DND-41 (cell line): ENCODE results near the gene PCDHGA1.
"Not testable (repeated sequence)": the region's sequence is repeated elsewhere in the genome, so short reads cannot be mapped to it uniquely, and the experiment has no call there.

Source experiments
- ATAC-seq: fragments of 200-7000 bp; cut with Tn5 transposase; 3 replicates; pipeline ENCODE4 v1.9.1; 2021; ENCODE audit warnings: low read depth; ENCODE audit not compliant: insufficient read depth
- DNase-seq: peaks from one replicate; pipeline ENCODE4 v3.0.0-alpha.2; 2020
- H2AFZ ChIP-seq: 2 replicates; pipeline ENCODE4 v1.6.0; 2012; ENCODE audit warnings: low read depth, low read length
- H3K27ac ChIP-seq: 2 replicates; pipeline ENCODE4 v1.5.1; 2012; ENCODE audit warnings: low read length, inconsistent platforms
- H3K27me3 ChIP-seq: fragments of 200-600 bp; sonication (generic); 2 replicates; pipeline ENCODE4 v1.6.0; 2012; ENCODE audit warnings: low read length, mild to moderate bottlenecking, inconsistent platforms; ENCODE audit not compliant: insufficient read depth, poor library complexity
- H3K36me3 ChIP-seq: 2 replicates; pipeline ENCODE4 v1.5.1; 2012; ENCODE audit warnings: low read length, inconsistent platforms; ENCODE audit not compliant: insufficient read depth
- H3K4me1 ChIP-seq: 2 replicates; pipeline ENCODE4 v1.5.1; 2012; ENCODE audit warnings: mild to moderate bottlenecking, low read length; ENCODE audit not compliant: insufficient read depth
- H3K4me2 ChIP-seq: 2 replicates; pipeline ENCODE4 v1.6.0; 2012; ENCODE audit warnings: mild to moderate bottlenecking, moderate library complexity, low read length, inconsistent platforms; ENCODE audit not compliant: insufficient read depth
- H3K4me3 ChIP-seq, 2 experiments: fragments of 200-600 bp in 1 of 2; shearing (Covaris generic) in 1 of 2; 2 replicates each; pipeline ENCODE4 v1.5.1; 2012 to 2016; ENCODE audit warnings: inconsistent platforms in 2 of 2, low read length in 2 of 2, mild to moderate bottlenecking in 2 of 2, low read depth in 1 of 2, moderate library complexity in 1 of 2
- H3K79me2 ChIP-seq: 2 replicates; pipeline ENCODE4 v1.6.0; 2012; ENCODE audit warnings: low read length, inconsistent platforms; ENCODE audit not compliant: insufficient read depth
- H3K9ac ChIP-seq: 2 replicates; pipeline ENCODE4 v1.6.0; 2012; ENCODE audit warnings: low read depth, mild to moderate bottlenecking, inconsistent platforms, low read length, moderate library complexity
- H3K9me3 ChIP-seq: 2 replicates; pipeline ENCODE4 v1.5.1; 2012; ENCODE audit warnings: low read length, moderate library complexity, mild to moderate bottlenecking, inconsistent platforms; ENCODE audit not compliant: insufficient read depth, severe bottlenecking
- H4K20me1 ChIP-seq: 2 replicates; pipeline ENCODE4 v1.6.0; 2012; ENCODE audit warnings: low read length; ENCODE audit not compliant: insufficient read depth
- CTCF ChIP-seq: IDR thresholded peaks from 2 replicates; pipeline ENCODE4 v1.5.1; 2012; ENCODE audit warnings: borderline replicate concordance, low read length, moderate library complexity, mild to moderate bottlenecking; ENCODE audit not compliant: poor library complexity, severe bottlenecking; ENCODE audit errors: extremely low read depth
- EZH2 ChIP-seq: IDR thresholded peaks from 3 replicates; pipeline ENCODE4 v1.6.1; 2012; ENCODE audit warnings: borderline replicate concordance, low read depth, mild to moderate bottlenecking, moderate library complexity, low read length, inconsistent platforms; ENCODE audit not compliant: severe bottlenecking

The PCDHGA1 gene

GRCh38 chr5:141345327-141345726 lies 15.0 kb downstream of the PCDHGA1 start:
- Histone ChIP-seq H4K20me1 (no peaks in the 10 kb centered on the region), H2AFZ (no peak overlapping the region), H3K36me3 (no peaks in the 10 kb centered on the region), H3K27ac (no peak overlapping the region), H3K9me3 (no peaks in the 10 kb centered on the region), H3K9ac (no peak overlapping the region), H3K4me2 (no peak overlapping the region), H3K4me3 (no peak overlapping the region), H3K4me1 (no peaks in the 10 kb centered on the region), H3K27me3 (no peaks in the 10 kb centered on the region), H3K79me2 (no peaks in the 10 kb centered on the region)
- DNase-seq (no peak), ATAC-seq (no peak)
- TF ChIP-seq EZH2, result no peak
- TF ChIP-seq CTCF, result no peak

- not testable (repeated sequence) for H3K36me3 ChIP-seq, H4K20me1 ChIP-seq, H2AFZ ChIP-seq, H3K4me1 ChIP-seq, H3K9ac ChIP-seq, DNase-seq, H3K9me3 ChIP-seq, H3K4me2 ChIP-seq, ATAC-seq, H3K4me3 ChIP-seq, H3K79me2 ChIP-seq, H3K27ac ChIP-seq, H3K27me3 ChIP-seq
Observed at GRCh38 chr5:141346017-141346416, 15.7 kb downstream of the PCDHGA1 start.

- Histone ChIP-seq H3K4me3 (no peak within 1 kb of the TSS), H3K36me3 (no peaks in the 10 kb centered on the region), H3K79me2 (no peaks in the 10 kb centered on the region), H3K4me1 (no peaks in the 10 kb centered on the region), H3K9ac (no peak within 1 kb of the TSS), H3K27me3 (no peaks in the 10 kb centered on the region), H3K9me3 (no peaks in the 10 kb centered on the region), H2AFZ (0 out of 2 replicates have a peak within 1 kb of the TSS, but pooled peaks have one; percentile 10), H3K4me2 (no peak within 1 kb of the TSS), H3K27ac (no peak within 1 kb of the TSS), H4K20me1 (no peaks in the 10 kb centered on the region)
- peak; percentile 17 for TF ChIP-seq CTCF
- TF ChIP-seq EZH2, result no peak
- DNase-seq (no peak), ATAC-seq (no peak)
Observed at GRCh38 chr5:141349917-141350619, 19.8 kb downstream of the PCDHGA1 start, which contains the start of gene PCDHGB1. Gene PCDHGB1, plus strand, starts transcription at chr5:141350099. Its CDS starts 162 bp downstream, at chr5:141350261.

DNA sequence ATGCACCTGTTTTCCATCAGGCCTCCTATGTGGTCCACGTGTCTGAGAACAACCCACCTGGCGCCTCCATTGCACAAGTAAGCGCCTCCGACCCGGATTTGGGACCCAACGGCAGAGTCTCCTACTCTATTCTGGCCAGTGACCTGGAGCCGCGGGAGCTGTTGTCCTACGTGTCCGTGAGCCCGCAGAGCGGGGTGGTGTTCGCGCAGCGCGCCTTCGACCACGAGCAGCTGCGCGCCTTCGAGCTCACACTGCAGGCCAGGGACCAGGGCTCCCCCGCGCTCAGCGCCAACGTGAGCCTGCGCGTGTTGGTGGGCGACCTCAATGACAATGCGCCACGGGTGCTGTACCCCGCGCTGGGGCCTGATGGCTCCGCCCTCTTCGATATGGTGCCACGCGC lies 21.3 kb downstream of the PCDHGA1 start:
- no peaks in the 10 kb centered on the region for H3K79me2 ChIP-seq
- DNase-seq, result no peak
- no peak for ATAC-seq
- no peaks in the 10 kb centered on the region for H3K9me3 ChIP-seq
- H3K4me1 ChIP-seq, result no peaks in the 10 kb centered on the region
- H3K36me3 ChIP-seq, result no peaks in the 10 kb centered on the region
- no peak overlapping the region for H3K27ac ChIP-seq
- no peaks in the 10 kb centered on the region for H4K20me1 ChIP-seq
- no peak for TF ChIP-seq CTCF
- TF ChIP-seq EZH2, result no peak
- no peak overlapping the region for H3K9ac ChIP-seq
- no peak overlapping the region for H3K4me3 ChIP-seq
- H2AFZ ChIP-seq, result no peak overlapping the region
- no peaks in the 10 kb centered on the region for H3K27me3 ChIP-seq
- H3K4me2 ChIP-seq, result no peak overlapping the region
